Ishikawa (cell line): ENCODE measurements around the gene CACNA1F.

Experiments
- CEBPB ChIP-seq: IDR thresholded peaks from 2 replicates; pipeline ENCODE4 v1.6.1; 2012
- CREB1 ChIP-seq: IDR thresholded peaks from 2 replicates; pipeline ENCODE4 v1.6.1; 2012; ENCODE audit warnings: low read depth
- EGR1 ChIP-seq: IDR thresholded peaks from 2 replicates; pipeline ENCODE4 v1.6.1; 2012
- EP300 ChIP-seq: IDR thresholded peaks from 2 replicates; pipeline ENCODE4 v1.6.1; 2012; ENCODE audit warnings: borderline replicate concordance
- FOXM1 ChIP-seq: IDR thresholded peaks from 2 replicates; pipeline ENCODE4 v1.6.1; 2012; ENCODE audit warnings: low read depth, borderline replicate concordance
- MAX ChIP-seq: IDR thresholded peaks from 2 replicates; pipeline ENCODE4 v1.6.1; 2012
- NFIC ChIP-seq: IDR thresholded peaks from 2 replicates; pipeline ENCODE4 v1.6.1; 2012
- RAD21 ChIP-seq: IDR thresholded peaks from 2 replicates; pipeline ENCODE4 v1.6.1; 2012; ENCODE audit warnings: low read depth
- REST ChIP-seq: IDR thresholded peaks from 2 replicates; pipeline ENCODE4 v1.6.1; 2012; ENCODE audit warnings: low read depth, mild to moderate bottlenecking
- TAF1 ChIP-seq: IDR thresholded peaks from 2 replicates; pipeline ENCODE4 v1.6.1; 2012; ENCODE audit warnings: low read depth, mild to moderate bottlenecking
- TCF12 ChIP-seq: IDR thresholded peaks from 2 replicates; pipeline ENCODE4 v1.6.1; 2012; ENCODE audit warnings: low read depth
- TEAD4 ChIP-seq: IDR thresholded peaks from 2 replicates; pipeline ENCODE4 v1.6.1; 2012
- YY1 ChIP-seq: IDR thresholded peaks from 2 replicates; pipeline ENCODE4 v1.6.1; 2012; ENCODE audit warnings: low read depth
- ZBTB7A ChIP-seq: IDR thresholded peaks from 2 replicates; pipeline ENCODE4 v1.6.1; 2012; ENCODE audit warnings: low read depth
- TF ChIP-seq, protein P1 (sequence below): IDR thresholded peaks from 2 replicates; pipeline ENCODE4 v1.6.1; 2012

The CACNA1F gene

GRCh38 chrX:49264460-49264859 lies 31.3 kb upstream of the CACNA1F start, which contains the start of gene FOXP3:
FOXP3 (minus strand) TSS chrX:49264710; CDS start chrX:49258505, 6,205 bp downstream.
- TF ChIP-seq FOXM1 = no peak
- TF ChIP-seq YY1 = no peak
- no peak for TF ChIP-seq RAD21
- no peak for TF ChIP-seq MAX
- TF ChIP-seq CREB1 = no peak
- TF ChIP-seq, protein P1, sequence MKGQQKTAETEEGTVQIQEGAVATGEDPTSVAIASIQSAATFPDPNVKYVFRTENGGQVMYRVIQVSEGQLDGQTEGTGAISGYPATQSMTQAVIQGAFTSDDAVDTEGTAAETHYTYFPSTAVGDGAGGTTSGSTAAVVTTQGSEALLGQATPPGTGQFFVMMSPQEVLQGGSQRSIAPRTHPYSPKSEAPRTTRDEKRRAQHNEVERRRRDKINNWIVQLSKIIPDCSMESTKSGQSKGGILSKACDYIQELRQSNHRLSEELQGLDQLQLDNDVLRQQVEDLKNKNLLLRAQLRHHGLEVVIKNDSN = no peak
- TF ChIP-seq CEBPB = no peak
- no peak for TF ChIP-seq ZBTB7A
- no peak for TF ChIP-seq TEAD4
- TF ChIP-seq EGR1 = no peak
- no peak for TF ChIP-seq EP300

DNA sequence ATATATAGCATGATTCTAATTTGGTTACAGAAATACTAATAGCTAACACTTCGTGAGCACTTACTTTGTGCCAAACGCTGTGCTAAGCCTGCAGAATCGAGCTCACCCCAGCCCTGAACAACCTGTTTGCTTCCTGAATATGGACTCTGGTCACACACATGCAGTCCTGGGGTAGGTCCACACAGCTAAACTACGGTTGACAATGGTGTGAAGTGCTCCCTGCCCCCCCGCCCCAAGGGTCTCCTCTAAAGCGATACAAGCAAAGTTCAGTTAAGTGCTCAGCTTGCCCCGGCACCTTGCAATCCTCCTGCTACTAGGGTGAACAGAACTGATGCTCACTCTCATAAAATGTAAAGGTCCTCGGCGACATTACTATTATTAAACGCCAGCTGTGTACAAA lies 30.5 kb upstream of the CACNA1F start:
- TF ChIP-seq, protein P1 = no peak
- no peak for TF ChIP-seq REST
- TF ChIP-seq CEBPB = no peak
- TF ChIP-seq TEAD4 = no peak
- TF ChIP-seq YY1 = no peak
- no peak for TF ChIP-seq MAX
- TF ChIP-seq EP300 = no peak
- TF ChIP-seq EGR1 = no peak
- TF ChIP-seq NFIC = no peak
- TF ChIP-seq ZBTB7A = no peak
- no peak for TF ChIP-seq RAD21
- no peak for TF ChIP-seq CREB1
- TF ChIP-seq FOXM1 = no peak
- no peak for TF ChIP-seq TAF1
- no peak for TF ChIP-seq TCF12

GRCh38 chrX:49262603-49263002 lies 29.5 kb upstream of the CACNA1F start:
- no peak for TF ChIP-seq FOXM1
- TF ChIP-seq TCF12 = no peak
- TF ChIP-seq YY1 = no peak
- TF ChIP-seq ZBTB7A = no peak
- no peak for TF ChIP-seq TEAD4
- no peak for TF ChIP-seq EP300
- TF ChIP-seq RAD21 = no peak
- no peak for TF ChIP-seq CEBPB
- no peak for TF ChIP-seq EGR1
- TF ChIP-seq REST = no peak
- TF ChIP-seq, protein P1 = no peak

DNA sequence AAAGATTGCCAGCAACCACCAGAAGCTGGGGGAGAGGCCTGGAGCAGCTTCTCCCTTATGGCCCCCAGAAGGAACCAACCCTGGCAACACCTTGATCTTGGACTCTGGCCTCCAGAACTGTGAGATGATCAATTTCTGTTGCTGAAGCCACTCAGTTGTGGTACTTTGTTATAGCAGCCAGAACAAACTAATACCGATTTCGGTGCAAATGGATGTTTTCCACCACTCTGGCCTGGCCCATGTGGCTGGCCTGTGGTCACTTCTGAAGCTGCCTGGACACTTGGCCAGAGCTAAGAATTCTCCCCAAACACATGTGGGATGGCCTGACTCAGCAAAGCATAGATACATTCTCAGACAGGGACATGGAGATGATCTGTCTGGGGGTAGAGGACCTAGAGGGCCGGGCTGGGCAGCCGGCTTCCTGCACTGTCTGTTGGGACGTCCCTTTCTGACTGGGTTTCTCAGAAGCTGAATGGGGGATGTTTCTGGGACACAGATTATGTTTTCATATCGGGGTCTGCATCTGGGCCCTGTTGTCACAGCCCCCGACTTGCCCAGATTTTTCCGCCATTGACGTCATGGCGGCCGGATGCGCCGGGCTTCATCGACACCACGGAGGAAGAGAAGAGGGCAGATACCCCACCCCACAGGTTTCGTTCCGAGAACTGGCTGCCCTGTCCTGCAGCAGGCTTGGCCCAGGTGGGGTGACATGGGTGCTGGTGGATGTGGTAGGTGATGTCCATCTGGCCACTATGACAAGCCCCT lies 27.3 kb upstream of the CACNA1F start:
- TF ChIP-seq RAD21 (no peak), CEBPB (no peak), TCF12 (no peak), MAX (no peak), EP300 (no peak), TAF1 (no peak), TEAD4 (no peak), ZBTB7A (no peak), REST (no peak)
